Activated CD4-positive, alpha-beta T cell treated with anti-CD3 and anti-CD28 coated beads, Interleukin-2, amount 50 U/mL, for 4 hours (primary cell): ENCODE data around the gene FAM107B.

Experiments
- DNase-seq, 2 experiments: peaks; one replicate each; pipeline ENCODE4 v3.0.0-alpha.2; 2020

Gene FAM107B

DNA sequence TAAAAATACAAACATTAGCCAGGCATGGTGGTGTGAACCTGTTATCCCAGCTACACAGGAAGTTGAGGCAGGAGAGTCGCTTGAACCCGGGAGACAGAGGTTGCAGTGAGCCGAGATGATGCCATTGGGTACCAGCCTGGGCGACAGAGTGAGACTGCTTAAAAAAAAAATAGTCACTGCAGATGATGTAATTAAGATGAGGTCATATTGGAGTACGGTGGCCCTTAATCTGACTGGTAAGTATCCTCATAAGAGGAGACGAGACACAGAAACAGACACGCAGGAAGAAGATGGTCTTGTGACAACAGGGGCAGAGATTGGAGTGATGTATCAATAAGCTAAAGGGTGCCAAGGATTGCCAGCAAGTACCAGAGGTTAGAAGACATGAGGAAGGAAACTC lies 156.0 kb downstream of the FAM107B start:
- no peak for DNase-seq

DNA sequence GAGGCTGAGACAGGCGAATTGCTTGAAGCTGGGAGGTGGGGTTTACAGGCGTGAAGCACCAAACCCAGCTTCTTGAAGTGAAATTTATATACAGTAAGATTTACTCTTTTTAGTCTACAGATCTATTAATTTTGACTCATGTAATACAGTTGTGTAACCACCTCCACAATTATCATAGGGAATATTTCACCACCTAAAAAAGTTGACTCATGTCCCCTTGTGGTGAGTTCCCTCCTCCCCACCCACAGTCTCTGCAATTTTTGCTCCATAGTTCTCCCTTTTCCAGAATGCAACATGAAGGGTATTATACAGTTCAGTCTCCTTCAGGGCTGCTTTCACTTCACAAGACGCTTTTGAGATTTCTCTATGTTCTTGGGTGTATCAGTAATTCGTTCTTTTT lies 156.8 kb downstream of the FAM107B start:
- DNase-seq = no peak

DNA sequence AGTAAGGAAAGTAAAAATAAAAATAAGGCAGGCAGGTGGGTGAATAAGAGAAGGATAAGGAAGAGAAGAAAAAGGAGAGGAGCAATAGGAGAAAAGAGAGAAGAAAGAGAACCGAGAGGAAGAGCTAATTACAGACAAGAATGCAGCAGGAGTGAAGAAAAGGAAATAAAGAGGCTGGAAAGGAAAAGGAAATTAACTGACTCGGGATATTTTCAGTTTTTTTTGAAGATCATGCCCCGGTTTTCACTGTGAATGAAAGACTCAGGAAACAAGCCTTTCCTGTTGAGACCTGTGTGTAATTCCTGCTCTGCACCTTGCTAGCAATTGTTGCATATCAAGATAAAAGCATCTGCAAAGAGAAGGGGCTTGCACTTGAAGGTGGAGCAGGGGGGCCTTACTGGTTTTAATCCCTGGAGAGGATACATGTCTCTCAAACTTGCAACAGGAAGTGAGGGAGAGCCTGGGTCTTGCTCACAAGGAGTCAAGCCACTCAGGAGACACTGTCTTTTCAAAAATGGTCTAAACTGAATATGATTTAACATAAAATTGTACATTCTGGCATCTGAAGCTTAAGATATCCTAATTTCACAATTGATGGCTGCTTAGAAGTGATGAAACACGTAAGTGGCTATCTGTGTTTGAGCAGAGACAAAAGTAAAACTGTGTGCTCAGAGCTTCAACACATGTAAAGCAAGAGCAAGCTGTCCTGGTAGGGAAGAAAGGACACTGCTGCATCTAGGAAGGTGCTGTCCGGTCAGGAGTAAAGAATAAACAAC lies 157.6 kb downstream of the FAM107B start:
- DNase-seq = no peak

DNA sequence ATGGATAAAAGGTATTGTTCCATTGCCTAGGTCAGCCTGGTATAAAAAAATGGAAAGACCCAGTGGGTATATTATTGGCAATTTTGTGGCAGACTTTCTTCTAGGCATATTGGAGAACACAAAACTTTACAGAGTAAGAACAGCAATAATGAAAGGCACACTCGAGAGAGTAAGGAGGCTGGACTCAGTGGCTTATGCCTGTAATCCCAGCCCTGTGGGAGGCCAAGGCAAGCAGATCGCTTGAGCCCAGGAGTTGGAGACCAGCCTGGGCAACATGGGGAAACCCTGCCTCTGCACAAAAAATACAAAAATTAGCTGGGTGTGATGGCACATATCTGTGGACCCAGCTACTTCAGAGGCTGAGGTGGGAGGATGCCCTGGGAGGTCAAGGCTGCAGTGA lies 158.2 kb downstream of the FAM107B start:
- DNase-seq = no peak

DNA sequence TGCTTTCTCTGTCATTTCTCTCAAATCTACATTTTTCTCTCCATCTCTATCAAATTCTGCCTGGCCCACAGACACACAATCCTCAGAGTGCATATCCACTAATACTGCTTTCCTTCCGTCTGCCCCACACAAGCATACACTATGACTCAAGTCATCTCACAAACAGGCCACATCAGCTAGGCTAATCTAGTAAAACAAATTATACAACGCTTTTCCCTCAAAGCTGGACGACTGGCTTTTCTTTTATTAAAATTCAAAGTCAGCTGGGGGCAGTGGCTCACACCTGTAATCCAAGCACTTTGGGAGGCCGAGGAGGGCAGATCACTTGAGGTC lies 161.1 kb downstream of the FAM107B start:
- DNase-seq = no peak

DNA sequence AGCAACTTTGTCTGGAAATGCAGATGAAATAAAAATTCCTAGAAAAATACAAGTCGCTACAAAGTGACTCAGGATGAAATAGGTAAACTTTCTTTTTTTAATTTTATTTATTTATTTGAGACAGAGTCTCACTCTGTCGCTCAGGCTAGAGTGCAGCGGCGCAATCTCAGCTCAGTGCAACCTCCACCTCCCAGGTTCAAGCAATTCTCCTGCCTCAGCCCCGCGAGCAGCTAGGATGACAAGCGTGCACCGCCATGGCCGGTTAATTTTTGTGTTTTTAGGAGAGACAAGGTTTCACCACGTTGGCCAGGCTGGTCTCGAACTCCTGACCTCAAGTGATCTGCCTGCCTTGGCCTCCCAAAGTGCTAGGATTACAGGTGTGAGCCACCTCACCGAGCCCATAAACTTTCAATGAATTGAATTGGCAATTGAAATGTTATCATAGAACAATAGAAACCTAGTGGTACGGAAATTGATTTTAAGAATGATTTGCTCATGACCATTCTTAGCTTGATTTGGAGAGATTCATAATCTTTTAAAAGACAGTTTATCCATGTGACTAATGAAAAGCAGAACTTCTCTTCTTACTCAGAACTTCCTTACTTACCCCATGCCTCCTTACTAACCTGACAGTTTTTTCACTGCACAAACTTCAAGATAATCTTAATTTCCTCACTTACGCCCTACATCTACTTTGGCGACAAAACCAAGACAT lies 161.7 kb downstream of the FAM107B start:
- no peak for DNase-seq

DNA sequence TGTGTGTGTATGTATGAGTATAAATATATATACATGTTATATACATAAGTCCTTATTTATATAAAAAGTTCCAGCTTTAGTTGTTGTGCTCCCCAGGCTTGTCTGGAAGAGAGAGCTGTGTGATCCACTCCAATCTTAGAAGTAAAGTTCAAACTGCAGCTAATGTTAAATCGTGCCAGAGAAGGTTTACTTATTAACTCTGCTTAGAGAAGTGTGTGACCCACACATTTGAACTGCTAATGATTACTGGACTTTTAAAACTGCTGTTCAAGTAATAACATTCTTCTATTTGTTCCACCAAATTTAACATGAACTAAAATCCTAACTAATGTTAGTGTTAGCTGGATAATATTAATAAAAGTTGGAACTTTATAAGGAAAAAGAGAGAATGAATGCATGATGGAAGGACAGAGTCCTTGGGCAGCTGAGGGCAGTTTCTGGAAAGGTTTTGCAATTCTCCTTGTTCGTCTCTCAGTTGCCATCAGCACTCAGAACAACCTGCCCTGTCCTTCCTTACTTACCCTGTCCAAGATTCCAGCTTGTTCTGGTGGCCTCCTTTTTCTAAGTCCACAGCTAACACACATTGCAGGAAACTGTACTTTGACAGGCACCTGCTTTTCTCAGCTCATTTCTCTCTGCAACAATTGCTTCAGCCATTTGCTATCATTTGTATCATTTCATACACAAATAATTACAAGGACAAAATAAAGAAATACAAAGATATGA lies 162.6 kb downstream of the FAM107B start:
- no peak for DNase-seq

DNA sequence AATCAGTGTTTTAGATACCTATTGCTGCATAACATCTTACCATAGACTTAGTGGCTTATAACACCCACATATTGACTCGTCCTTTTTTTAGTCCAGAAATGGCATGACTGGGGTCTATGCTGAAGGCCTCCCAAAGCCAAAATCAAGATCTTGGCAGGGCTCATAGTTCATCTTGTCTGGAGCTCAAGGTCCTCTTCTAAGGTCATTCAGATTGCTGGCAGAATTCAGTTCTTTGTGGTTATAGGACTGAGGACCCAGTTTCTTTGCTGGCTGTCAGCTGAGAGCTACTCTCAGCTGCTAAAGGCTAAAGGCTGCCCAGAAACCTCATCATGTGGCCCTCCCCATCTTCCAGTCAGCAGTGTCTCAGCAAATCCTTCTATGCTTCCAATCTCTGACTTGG lies 165.5 kb downstream of the FAM107B start:
- DNase-seq = no peak

DNA sequence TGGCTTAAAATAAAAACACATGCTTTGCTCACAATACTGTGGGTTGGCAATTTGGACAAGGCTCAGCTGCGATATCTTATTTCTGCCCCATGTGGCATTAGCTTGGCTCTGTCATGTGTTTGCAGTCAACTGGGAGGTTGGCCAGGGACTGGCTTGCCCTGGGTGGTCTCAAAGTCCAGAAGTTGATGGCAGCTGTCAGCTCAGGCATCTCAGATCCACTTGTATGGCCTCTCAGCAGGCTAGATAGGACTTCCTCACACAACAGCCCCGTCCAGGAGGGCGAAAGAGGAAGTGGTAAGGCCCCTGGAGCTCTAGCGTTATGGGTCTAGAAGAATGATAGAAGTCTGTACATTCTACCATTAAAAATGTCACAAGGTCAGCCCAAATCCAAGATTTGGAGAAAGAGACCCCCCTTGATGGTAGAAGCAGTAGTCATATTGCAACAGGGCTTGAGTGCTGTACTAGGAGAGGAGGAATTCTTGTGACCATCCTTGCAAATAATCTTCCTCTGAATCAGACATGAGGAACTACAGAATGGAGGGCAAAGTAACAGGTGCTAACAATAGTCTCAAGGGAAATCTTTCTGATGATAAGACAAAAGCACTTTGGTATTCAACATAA lies 166.2 kb downstream of the FAM107B start:
- no peak for DNase-seq

DNA sequence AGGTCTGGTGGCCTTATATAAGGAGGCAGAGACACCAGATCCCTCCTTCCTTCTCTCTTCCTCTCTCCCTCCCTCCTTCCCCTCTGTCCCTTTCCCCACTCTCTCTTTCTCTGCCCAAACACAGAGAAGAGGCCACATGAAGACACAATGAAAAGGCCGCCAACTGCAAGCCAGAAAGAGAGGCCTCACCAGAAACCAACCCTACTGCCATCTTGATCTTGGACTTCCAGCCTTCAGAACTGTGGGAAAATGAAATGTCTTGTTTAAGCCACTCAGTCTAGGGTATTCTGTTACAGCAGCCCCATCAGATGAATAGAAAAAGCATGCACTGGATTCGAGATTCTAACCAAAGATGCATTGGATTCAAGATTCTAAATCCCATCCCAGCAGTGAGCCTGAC lies 168.1 kb downstream of the FAM107B start:
- no peak for DNase-seq

DNA sequence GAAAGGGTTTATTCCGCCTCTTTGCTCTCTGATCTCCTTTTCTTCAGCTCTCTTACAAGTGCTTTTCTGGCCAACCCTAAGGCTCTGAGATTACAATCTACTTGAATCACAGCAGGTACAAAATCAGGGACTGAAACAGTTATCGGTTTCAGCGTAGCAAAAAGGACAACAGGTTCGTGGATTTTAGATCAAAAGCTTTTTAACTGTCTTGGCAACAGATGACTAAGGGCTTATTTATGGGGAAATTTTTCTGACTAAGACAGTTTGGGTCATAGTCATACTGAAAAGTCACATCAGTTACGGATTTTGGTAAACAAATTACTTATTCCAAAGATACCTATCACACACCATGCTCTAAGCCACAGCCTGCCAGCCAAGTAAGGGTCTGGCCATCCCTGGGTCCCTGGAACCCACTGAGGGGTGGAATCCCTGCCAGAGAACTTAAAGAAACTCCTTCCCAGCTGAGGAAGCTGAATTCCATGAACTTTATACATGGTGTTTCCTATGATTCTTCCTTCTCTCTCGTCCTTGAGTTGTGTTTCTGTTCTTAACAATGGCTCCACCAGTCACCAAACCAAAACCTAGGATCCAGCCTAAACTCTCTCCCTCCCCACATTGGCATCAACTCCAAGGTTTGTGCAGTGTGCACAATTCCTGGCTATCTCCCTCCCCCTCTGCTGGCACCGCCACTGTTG lies 169.3 kb downstream of the FAM107B start:
- no peak for DNase-seq

DNA sequence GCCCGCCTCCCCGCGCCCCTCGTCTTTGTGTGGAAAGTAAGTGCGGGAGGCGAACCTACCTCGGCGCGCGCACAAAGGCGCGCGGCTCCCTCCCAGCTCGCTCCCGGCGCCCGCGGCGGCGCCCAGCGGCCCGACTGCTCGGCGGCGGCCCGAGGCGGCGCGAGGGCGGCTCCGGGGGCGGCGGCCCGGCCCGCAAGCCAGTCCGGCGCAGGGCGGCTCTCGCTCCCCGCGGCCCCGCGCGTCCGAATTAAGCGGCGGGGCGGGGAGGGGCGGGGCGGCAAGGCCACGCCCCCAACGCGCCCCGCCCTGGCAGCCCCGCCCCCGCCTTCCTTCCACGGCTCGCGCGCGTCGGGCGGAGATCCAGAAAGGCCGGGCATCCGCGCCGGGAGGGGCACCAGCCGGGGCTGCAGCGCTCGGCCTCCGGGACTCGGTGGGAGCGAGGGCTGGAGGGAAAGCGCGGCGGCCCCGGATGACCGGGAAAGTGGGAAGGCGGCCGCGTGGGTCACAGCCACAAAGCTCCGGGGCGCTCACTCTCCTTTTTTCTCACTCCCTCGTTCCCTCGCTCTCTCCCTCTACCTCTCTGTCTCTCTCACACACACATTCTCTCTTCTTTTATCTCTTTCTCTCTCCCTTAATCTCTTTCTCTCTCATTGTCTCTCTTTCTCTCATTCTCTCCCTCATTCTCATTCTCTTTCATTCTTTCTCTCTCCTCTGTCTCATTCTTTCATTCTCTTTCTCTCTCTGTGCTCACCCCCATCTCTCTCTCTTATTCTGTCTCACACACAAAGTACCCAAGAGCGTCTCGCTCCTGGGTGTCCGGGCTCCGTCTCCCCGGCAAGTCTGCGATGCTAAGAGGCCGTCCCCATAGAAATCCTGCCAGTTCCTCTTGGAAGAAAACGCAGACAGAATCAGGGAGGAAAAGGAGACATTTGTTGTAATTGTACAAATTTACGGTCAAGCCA lies 170.2 kb downstream of the FAM107B start:
- peak; percentile 59 to 66 for DNase-seq

DNA sequence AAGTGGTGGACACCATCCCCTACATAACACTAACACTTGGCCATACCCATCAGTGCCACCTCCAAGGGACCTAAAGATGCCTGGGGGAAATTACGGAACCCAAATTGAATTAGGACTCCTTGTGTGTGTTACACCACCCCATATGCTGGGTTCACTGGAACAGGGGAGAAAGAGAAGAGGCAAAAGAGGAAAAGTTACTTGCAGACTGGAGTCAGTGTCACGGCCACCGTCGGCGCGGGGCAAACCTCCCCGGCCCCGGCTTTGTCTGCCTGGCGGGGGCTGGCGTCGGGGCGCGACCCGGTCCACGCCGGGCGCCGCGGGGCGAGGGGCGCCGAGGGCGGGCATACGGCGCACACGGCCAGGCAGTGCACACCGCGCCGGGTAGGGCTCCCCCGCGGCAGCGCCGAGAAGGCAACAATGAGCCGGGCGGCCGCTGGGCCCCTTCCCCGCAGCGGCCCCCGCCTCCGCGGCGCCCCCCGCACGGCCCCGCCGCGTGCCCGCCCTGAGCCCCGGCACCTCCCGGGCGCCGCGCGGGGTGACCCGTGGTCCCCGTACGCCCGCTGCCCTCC lies 171.1 kb downstream of the FAM107B start:
- no peak for DNase-seq

DNA sequence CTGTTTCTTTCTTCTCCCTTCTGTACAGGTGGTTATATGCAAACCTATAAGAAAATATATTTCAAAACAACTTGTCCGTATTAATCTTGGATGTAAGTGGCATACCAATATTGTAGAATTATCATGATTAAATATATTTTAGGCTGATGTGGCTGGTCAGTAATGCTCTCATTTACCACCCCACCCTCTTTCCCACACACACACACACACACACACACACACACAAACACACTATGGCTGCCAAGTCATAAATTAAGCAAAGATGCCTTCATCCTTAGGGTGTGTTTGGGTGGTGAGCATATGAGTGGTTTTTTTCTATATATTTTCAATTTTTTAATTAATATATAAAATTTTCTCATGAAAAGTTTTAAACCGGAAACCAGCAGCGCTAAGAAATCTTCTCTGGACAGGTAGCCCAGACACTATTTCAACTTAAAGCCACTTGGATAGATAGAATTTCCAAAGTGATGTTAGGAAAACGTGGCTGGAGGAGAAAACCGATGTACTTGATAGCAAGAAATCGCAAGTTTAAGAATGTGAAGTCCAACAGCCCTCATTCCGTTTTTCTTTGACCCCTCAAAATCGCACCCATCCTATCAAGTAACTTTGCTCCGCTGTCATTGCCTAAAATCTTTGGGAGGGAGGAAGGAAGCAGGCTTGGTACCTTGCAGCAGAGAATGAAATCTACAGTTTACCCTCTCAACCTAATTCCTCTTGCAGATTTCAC lies 171.7 kb downstream of the FAM107B start:
- DNase-seq = no peak

DNA sequence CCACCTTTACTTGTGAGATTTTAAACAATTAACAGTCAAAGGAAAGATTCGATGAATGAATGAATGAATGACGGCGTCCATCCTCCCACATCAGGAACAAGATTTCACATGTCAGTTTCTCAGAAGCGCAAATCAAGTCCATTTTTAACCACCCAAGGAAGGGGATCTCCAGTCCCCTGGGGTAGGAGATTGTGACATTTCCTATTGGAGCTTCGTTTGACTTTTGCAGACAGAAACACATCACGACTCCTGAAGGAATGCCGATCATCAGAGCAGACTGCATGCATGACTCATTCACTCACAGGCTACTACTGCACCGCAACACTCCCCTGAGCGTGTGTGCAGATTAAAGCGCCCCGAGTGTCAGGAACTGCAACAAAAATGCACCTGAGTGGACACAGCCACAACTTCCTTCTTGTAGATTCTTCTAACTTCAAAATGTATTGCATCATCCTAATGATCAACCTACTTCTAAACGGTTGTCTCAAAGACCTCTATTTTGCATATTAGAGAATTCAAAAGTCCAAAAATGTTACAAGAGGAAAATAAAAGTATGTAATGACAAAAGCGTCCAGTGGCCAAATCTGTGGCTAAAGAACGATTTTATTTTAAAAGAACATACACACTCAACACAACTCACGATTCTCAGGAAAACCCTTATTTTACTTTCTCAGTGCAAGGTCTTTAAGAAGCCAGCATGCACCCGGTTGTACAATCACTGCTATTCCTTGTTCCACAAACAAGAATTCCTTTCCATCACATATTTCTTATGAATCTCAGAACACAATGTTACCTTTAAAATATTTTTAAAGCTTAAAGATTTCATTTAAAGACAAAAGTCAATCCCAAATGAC lies 172.6 kb downstream of the FAM107B start:
- DNase-seq = peak; percentile 49 to 52

DNA sequence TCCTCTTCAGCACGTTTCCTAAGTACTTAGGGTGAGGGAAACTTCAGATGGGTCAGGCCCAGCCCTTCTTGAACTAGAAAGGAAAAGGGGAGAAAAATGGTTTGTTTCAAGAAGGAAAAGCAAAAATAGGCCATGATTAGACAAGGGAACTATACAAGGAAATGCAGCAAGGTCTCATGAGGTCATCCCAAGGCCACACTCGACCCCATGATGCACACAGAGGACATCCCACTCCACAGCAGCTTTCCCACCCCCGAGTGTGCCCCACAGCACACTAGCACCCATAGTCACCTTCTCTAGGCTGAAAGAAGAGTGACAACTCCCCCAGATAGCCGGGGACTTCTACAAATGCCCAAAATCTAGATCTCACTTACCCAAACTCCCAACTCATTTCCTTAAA lies 173.4 kb downstream of the FAM107B start:
- DNase-seq = no peak

DNA sequence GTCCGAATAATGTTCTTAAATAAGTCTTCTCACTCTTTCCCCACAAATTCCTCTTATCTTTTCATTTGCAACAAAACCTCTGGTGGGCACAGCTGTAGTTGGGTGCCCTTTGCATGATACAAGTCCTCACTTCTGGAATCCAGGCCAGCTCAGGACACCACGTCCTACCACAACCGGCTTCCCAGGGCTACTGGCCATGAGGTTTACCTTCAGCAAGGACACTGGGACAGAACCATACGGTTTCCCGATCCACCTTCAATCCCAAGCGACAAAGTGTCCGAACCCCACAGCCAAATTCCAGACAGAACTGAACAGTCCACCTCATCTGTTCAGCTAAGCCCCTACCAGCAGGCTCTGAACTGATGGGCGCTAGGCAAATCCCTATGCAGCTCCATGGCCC lies 174.6 kb downstream of the FAM107B start:
- DNase-seq = no peak

DNA sequence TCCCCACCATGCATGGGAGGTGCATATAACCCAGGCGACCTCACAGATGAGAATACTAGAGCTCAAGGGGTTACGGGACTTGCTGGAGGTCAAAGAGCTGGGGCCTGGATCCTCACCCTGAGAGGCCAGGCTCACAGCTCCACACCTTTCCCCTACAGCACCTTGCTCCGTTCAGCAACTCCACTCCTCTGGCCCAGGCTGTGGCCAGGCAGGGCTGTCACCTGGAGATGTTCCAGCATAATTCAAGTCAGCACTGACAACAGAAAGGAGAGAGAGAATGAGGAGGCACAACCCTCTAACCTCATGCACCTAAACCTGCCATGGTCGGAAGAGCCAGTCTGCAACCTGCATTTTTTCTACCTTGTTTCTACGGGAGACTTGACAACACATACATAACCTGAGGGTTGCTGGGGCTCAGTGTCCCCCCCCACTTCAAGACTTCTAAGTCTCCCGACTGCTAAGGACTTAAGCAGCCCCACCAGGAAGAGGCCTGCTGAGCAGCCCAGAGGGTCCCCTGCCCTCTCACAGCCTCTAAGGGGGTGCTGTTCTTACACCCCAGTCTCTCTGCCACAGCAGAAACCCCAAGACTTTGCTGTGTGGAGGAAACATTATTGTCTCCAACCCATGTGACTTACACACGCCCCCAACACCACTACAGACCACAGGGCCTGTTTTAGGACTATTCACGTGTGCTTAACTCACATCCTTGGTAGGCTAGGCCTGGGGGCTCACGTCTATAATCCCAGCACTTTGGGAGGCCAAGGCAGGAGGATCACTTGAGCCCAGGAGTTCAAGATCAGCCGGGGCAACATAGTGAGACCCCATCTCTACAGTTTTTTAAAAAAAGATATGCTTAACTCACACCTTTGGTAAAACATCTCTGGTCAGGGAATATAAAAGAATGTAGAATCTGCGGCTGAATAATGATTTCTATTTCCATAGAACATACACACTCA lies 175.6 kb downstream of the FAM107B start:
- DNase-seq = no peak
